Parathyroid adenoma (tissue), 2 donors: ENCODE results near the gene DMXL1.

Experiments
- H2AFZ ChIP-seq: fragments of 300-600 bp; sonication (generic); one replicate; pipeline ENCODE4 v1.7.0; 2017; ENCODE audit warnings: antibody characterized with exemption, mild to moderate bottlenecking
- H3K27ac ChIP-seq: fragments of 300-600 bp; sonication (generic); one replicate; pipeline ENCODE4 v1.7.0; 2017
- H3K27me3 ChIP-seq: fragments of 300-600 bp; sonication (generic); one replicate; pipeline ENCODE4 v1.7.0; 2017; ENCODE audit warnings: low read length; ENCODE audit not compliant: control insufficient read depth, insufficient read depth
- H3K36me3 ChIP-seq: fragments of 300-600 bp; sonication (generic); one replicate; pipeline ENCODE4 v1.7.0; 2017; ENCODE audit warnings: low read length; ENCODE audit not compliant: control insufficient read depth, insufficient read depth
- H3K4me1 ChIP-seq: fragments of 300-600 bp; sonication (generic); one replicate; pipeline ENCODE4 v1.7.0; 2017; ENCODE audit warnings: control low read depth
- H3K4me2 ChIP-seq: fragments of 300-600 bp; sonication (generic); one replicate; pipeline ENCODE4 v1.7.0; 2017; ENCODE audit warnings: low read length
- H3K4me3 ChIP-seq: fragments of 300-600 bp; sonication (generic); one replicate; pipeline ENCODE4 v1.7.0; 2017; ENCODE audit warnings: low read depth, low read length
- H3K79me2 ChIP-seq: fragments of 300-600 bp; sonication (generic); one replicate; pipeline ENCODE4 v1.7.0; 2017; ENCODE audit warnings: control low read depth
- H3K9ac ChIP-seq: fragments of 300-600 bp; sonication (generic); one replicate; pipeline ENCODE4 v1.7.0; 2017; ENCODE audit warnings: mild to moderate bottlenecking
- H3K9me3 ChIP-seq: fragments of 300-600 bp; sonication (generic); one replicate; pipeline ENCODE4 v1.7.0; 2017; ENCODE audit warnings: low read length; ENCODE audit not compliant: control insufficient read depth
- CTCF ChIP-seq: fragments of 300-600 bp; sonication (generic); IDR thresholded peaks from one replicate; pipeline ENCODE4 v1.7.0; 2017; ENCODE audit warnings: antibody characterized with exemption, mild to moderate bottlenecking
- donor health status: primary hyperparathyroidism.

DMXL1 gene

GRCh38 chr5:119054101-119054500 is 16.8 kb upstream of the DMXL1 start:
- no peak overlapping the region for H3K9ac ChIP-seq
- no peaks in the 10 kb centered on the region for H3K36me3 ChIP-seq
- H3K27me3 ChIP-seq: no peaks in the 10 kb centered on the region
- no peak for TF ChIP-seq CTCF
- no peaks in the 10 kb centered on the region for H3K9me3 ChIP-seq
- H3K4me3 ChIP-seq: no peak overlapping the region
- H3K4me1 ChIP-seq: no peaks in the 10 kb centered on the region
- H3K4me2 ChIP-seq: no peak overlapping the region
- no peak overlapping the region for H3K27ac ChIP-seq
- H2AFZ ChIP-seq: no peak overlapping the region
- H3K79me2 ChIP-seq: no peaks in the 10 kb centered on the region

GRCh38 chr5:119055294-119055693 is 15.6 kb upstream of the DMXL1 start:
- TF ChIP-seq CTCF: no peak
- H3K4me3 ChIP-seq: no peak overlapping the region
- no peaks in the 10 kb centered on the region for H3K36me3 ChIP-seq
- H3K4me2 ChIP-seq: no peak overlapping the region
- no peaks in the 10 kb centered on the region for H3K4me1 ChIP-seq
- H3K9me3 ChIP-seq: no peaks in the 10 kb centered on the region
- no peak overlapping the region for H3K27ac ChIP-seq
- H3K27me3 ChIP-seq: no peaks in the 10 kb centered on the region
- H3K9ac ChIP-seq: no peak overlapping the region
- no peaks in the 10 kb centered on the region for H3K79me2 ChIP-seq
- H2AFZ ChIP-seq: no peak overlapping the region

- no peaks in the 10 kb centered on the region for H3K27me3 ChIP-seq
- no peaks in the 10 kb centered on the region for H3K36me3 ChIP-seq
- no peaks in the 10 kb centered on the region for H3K79me2 ChIP-seq
- no peak overlapping the region for H3K4me3 ChIP-seq
- no peak for TF ChIP-seq CTCF
- no peak overlapping the region for H3K27ac ChIP-seq
- H3K4me2 ChIP-seq: no peak overlapping the region
- no peak overlapping the region for H3K9ac ChIP-seq
- H3K9me3 ChIP-seq: no peaks in the 10 kb centered on the region
- no peak overlapping the region for H2AFZ ChIP-seq
- no peaks in the 10 kb centered on the region for H3K4me1 ChIP-seq
These were observed 11.8 kb upstream of the DMXL1 start for GRCh38 chr5:119058979-119059529.

- no peaks in the 10 kb centered on the region for H3K36me3 ChIP-seq
- TF ChIP-seq CTCF: no peak
These were observed 11.1 kb upstream of the DMXL1 start for GRCh38 chr5:119059740-119060255.

More at GRCh38 chr5:119059740-119060255, 11.1 kb upstream of the DMXL1 start:
- Histone ChIP-seq H3K4me3 (no peak overlapping the region), H3K9ac (no peak overlapping the region), H2AFZ (no peak overlapping the region), H3K79me2 (no peaks in the 10 kb centered on the region), H3K4me1 (no peaks in the 10 kb centered on the region), H3K27me3 (no peaks in the 10 kb centered on the region), H3K27ac (no peak overlapping the region), H3K4me2 (no peak overlapping the region), H3K9me3 (no peaks in the 10 kb centered on the region)
